Endodermal cell (in vitro differentiated cells): ENCODE results near the gene ANXA10. TPM values are rescaled to one million over a fixed set of nuclear protein-coding genes. Genes with fewer than 3 reads are reported as not detected.

ENCODE experiments used
- DNase-seq: peaks from one replicate; pipeline ENCODE4 v3.0.0-alpha.2; 2017
- H3K27ac ChIP-seq: 2 replicates; pipeline ENCODE4 v1.5.1; 2013; ENCODE audit warnings: mild to moderate bottlenecking, low read depth, low read length, moderate library complexity
- H3K27me3 ChIP-seq: 2 replicates; pipeline ENCODE4 v1.6.1; 2013; ENCODE audit warnings: mild to moderate bottlenecking, low read length, moderate library complexity; ENCODE audit not compliant: insufficient read depth, control insufficient read depth, poor library complexity, severe bottlenecking
- H3K36me3 ChIP-seq: 2 replicates; pipeline ENCODE4 v1.7.0; 2013; ENCODE audit warnings: mild to moderate bottlenecking, low read length, moderate library complexity; ENCODE audit not compliant: control insufficient read depth, insufficient read depth
- H3K4me1 ChIP-seq: one replicate; pipeline ENCODE4 v1.7.0; 2013; ENCODE audit warnings: low read length; ENCODE audit not compliant: control insufficient read depth, insufficient read depth
- H3K4me3 ChIP-seq: 2 replicates; pipeline ENCODE4 v1.5.1; 2013; ENCODE audit warnings: mild to moderate bottlenecking, low read length, moderate library complexity
- H3K9ac ChIP-seq: 2 replicates; pipeline ENCODE4 v1.6.1; 2013; ENCODE audit warnings: mild to moderate bottlenecking, low read length, moderate library complexity; ENCODE audit not compliant: poor library complexity, severe bottlenecking; ENCODE audit errors: extremely low read depth
- H3K9me3 ChIP-seq: 2 replicates; pipeline ENCODE4 v1.6.1; 2013; ENCODE audit warnings: mild to moderate bottlenecking, low read length, moderate library complexity; ENCODE audit not compliant: control insufficient read depth
- H3K27ac Mint-ChIP-seq: 2 replicates; pipeline ENCODE4 v1.8.0; 2020; ENCODE audit warnings: mixed read lengths
- H3K27me3 Mint-ChIP-seq: 2 replicates; pipeline ENCODE4 v1.8.0; 2021; ENCODE audit warnings: mild to moderate bottlenecking, mixed read lengths; ENCODE audit not compliant: insufficient read depth
- H3K36me3 Mint-ChIP-seq: 2 replicates; pipeline ENCODE4 v1.8.0; 2020; ENCODE audit warnings: low read depth, mixed read lengths
- H3K4me1 Mint-ChIP-seq: 2 replicates; pipeline ENCODE4 v1.8.0; 2020; ENCODE audit warnings: mixed read lengths
- H3K4me3 Mint-ChIP-seq: 2 replicates; pipeline ENCODE4 v1.8.0; 2020; ENCODE audit warnings: mild to moderate bottlenecking, moderate library complexity, mixed read lengths
- H3K9me3 Mint-ChIP-seq: 2 replicates; pipeline ENCODE4 v1.8.0; 2020; ENCODE audit warnings: mild to moderate bottlenecking, mixed read lengths
- CTCF ChIP-seq: fragments of 200-600 bp; sonication (generic); conservative IDR thresholded peaks from 2 replicates; pipeline ENCODE4 v1.5.0; 2021; ENCODE audit warnings: antibody characterized with exemption, mild to moderate bottlenecking
- WGBS, 2 experiments: methylation state at CpG; one replicate each; pipeline versions ENCODE4 v1.1.5 to v1.1.7; 2013; ENCODE audit warnings: missing lambda C conversion rate in 2 of 2, mixed read lengths in 1 of 2; ENCODE audit not compliant: insufficient coverage in 1 of 2, insufficient read length in 1 of 2; 5-methylcytosine and 5-hydroxymethylcytosine counted together
- total RNA-seq, 2 donors: library from RNA; stranded (reverse); fragmentation: NEBNext Ultra II Directional in 1 of 2; extraction: Animal tissue kit (Norgen Biotek cat#: 25700) in 1 of 2; gene quantifications; 2 replicates in 1 of 2; 3 replicates in 1 of 2; pipeline ENCODE4 v1.2.1, GENCODE V29; 2021

ANXA10 gene
- total RNA-seq, 2 donors from 2014 or later = not detected

- no peaks in the 10 kb centered on the region for H3K27me3 ChIP-seq
- no peaks in the 10 kb centered on the region for H3K9me3 ChIP-seq
- no peak overlapping the region for H3K4me3 Mint-ChIP-seq
- H3K4me3 ChIP-seq = no peak overlapping the region
- H3K9me3 Mint-ChIP-seq = no peaks in the 10 kb centered on the region
- H3K36me3 Mint-ChIP-seq = no peaks in the 10 kb centered on the region
- H3K27ac Mint-ChIP-seq = no peak overlapping the region
- H3K27me3 Mint-ChIP-seq = no peaks in the 10 kb centered on the region
- 71% methylated on average over 1 of the region's 1 CpG; no CpG with 5 or more reads in 1 of the 2 experiments for WGBS, 2 experiments
- no peak overlapping the region for H3K27ac ChIP-seq
- DNase-seq = no peak
- no peaks in the 10 kb centered on the region for H3K4me1 ChIP-seq
- TF ChIP-seq CTCF = no peak
- H3K4me1 Mint-ChIP-seq = no peaks in the 10 kb centered on the region
- no peak overlapping the region for H3K9ac ChIP-seq
- H3K36me3 ChIP-seq = no peaks in the 10 kb centered on the region
Observed at GRCh38 chr4:168120811-168121210, 28.5 kb downstream of the ANXA10 start.

- H3K9me3 ChIP-seq = no peaks in the 10 kb centered on the region
- H3K4me3 Mint-ChIP-seq = no peak overlapping the region
- no peak overlapping the region for H3K4me3 ChIP-seq
- H3K36me3 ChIP-seq = no peaks in the 10 kb centered on the region
- H3K27ac ChIP-seq = no peak overlapping the region
- WGBS, 2 experiments = 91 to 94% methylated on average over 5 of the region's 5 CpGs
- no peaks in the 10 kb centered on the region for H3K9me3 Mint-ChIP-seq
- H3K9ac ChIP-seq = no peak overlapping the region
- H3K27ac Mint-ChIP-seq = no peak overlapping the region
- H3K4me1 ChIP-seq = no peaks in the 10 kb centered on the region
- H3K36me3 Mint-ChIP-seq = no peaks in the 10 kb centered on the region
- DNase-seq = no peak
- no peak for TF ChIP-seq CTCF
- no peaks in the 10 kb centered on the region for H3K27me3 Mint-ChIP-seq
- no peaks in the 10 kb centered on the region for H3K27me3 ChIP-seq
- peaks cover 5% of the 10 kb centered on the region for H3K4me1 Mint-ChIP-seq
Observed at GRCh38 chr4:168124008-168124641, 31.8 kb downstream of the ANXA10 start.

GRCh38 chr4:168126952-168127351 lies 34.6 kb downstream of the ANXA10 start:
- Mint-ChIP-seq H3K27ac (no peak overlapping the region), H3K36me3 (no peaks in the 10 kb centered on the region), H3K4me3 (no peak overlapping the region), H3K9me3 (no peaks in the 10 kb centered on the region), H3K27me3 (no peaks in the 10 kb centered on the region), H3K4me1 (peaks cover 5% of the 10 kb centered on the region)
- WGBS, 2 experiments = 87% methylated on average over 2 of the region's 2 CpGs; no CpG with 5 or more reads in 1 of the 2 experiments
- Histone ChIP-seq H3K9ac (no peak overlapping the region), H3K4me1 (no peaks in the 10 kb centered on the region), H3K27me3 (no peaks in the 10 kb centered on the region), H3K36me3 (no peaks in the 10 kb centered on the region), H3K27ac (no peak overlapping the region), H3K9me3 (no peaks in the 10 kb centered on the region), H3K4me3 (no peak overlapping the region)
- no peak for DNase-seq
- no peak for TF ChIP-seq CTCF
